Putamen (tissue), 1 donor: ENCODE results near the gene SH2D3C.

Experiments used
- DNase-seq: peaks from one replicate; pipeline ENCODE4 v3.0.0-alpha.2; 2016; ENCODE audit warnings: low spot score

Gene SH2D3C

GRCh38 chr9:127808347-127809001 lies 30.0 kb upstream of the SH2D3C start:
- no peak for DNase-seq

DNA sequence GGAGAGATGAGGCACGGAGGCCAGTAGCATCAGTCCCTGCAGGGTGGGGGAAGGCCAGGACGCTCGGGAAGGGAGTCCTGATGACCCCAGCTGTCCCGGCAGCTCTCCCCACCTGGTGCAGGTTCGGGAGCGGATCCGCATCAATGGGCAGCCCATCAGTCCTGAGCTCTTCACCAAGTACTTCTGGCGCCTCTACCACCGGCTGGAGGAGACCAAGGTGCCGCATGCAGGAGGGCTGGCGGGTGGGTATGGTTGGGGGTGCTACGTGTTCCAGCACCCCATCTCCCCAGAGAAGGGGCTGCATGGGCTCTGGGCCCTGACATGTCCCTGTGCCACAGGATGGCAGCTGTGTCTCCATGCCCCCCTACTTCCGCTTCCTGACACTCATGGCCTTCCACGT lies 28.4 kb upstream of the SH2D3C start:
- no peak for DNase-seq

GRCh38 chr9:127805620-127806019 lies 27.2 kb upstream of the SH2D3C start:
- DNase-seq = no peak

DNA sequence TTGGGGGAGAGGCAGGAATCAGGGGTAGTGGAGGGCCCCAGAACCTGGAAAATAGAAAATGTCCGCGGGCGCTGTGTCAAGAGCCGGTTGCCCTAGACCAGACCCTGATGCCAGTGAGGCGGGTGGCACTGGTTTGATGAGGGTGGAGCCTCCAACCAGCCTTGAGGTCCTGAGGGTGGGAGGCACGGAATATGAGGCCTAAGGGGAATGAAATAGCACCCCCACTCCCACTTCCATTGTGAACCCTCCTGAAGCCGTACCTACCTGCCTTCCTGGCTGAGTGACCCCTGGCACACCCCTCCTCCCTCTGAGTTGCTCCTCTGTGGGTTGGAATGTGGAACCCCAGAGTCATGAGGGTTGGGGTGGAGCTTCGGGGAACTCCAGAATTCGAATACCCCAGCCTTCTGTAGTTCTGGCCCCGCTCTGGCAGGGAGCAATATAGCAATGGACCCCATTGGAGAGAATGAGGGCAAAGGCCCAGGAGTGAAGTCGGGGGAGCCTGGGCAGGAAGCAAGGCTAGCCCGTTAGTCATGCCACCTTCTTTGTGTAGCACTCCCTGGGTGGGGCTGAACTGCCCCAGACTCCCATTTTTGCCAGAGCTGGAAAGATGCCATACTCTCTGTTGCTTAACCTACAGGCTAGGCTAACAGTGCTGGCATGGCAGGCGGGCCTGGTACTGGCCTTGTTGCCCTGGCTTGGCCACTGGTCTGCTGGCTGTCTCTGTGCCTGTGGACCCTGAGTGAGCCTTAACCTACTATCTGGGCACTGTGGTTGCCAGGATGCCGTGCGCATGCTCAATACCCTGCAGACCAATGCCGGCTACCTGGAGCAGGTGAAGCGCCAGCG lies 25.3 kb upstream of the SH2D3C start:
- no peak for DNase-seq

GRCh38 chr9:127802576-127803443 lies 24.3 kb upstream of the SH2D3C start, which contains the start of gene FPGS:
Gene FPGS, plus strand, starts transcription at chr9:127802882. Its CDS starts 43 bp downstream, at chr9:127802925.
- peak; percentile 82 for DNase-seq

DNA sequence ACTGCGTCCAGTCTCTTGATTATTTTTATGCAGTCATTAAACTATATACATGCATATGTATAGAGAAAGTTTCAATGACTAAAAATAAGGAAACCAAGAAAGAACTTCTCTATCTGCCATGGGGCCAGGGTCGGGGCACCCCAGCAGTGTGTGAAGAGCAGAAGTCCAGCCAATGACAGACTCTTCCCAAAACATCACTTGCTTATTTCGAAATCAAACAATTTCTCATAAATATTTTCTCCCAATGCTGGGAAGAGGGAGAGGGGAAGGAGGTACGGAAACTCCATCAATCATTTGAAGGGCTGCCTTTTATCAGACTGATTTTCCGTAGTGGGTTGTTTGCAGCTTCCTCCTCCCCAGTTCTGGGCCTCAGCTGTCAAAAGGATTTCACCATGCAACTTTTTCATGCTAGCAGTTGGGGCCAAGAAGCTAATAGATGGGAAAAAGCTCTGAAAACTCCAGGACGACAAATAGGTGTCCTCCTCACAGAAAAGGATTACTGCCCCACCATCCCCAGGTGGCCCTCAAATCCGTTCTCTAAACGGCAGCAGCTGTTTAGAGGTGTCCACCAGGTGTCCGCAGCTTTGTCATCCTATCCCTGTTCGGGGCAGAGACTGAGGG lies 23.6 kb upstream of the SH2D3C start:
- no peak for DNase-seq

DNA sequence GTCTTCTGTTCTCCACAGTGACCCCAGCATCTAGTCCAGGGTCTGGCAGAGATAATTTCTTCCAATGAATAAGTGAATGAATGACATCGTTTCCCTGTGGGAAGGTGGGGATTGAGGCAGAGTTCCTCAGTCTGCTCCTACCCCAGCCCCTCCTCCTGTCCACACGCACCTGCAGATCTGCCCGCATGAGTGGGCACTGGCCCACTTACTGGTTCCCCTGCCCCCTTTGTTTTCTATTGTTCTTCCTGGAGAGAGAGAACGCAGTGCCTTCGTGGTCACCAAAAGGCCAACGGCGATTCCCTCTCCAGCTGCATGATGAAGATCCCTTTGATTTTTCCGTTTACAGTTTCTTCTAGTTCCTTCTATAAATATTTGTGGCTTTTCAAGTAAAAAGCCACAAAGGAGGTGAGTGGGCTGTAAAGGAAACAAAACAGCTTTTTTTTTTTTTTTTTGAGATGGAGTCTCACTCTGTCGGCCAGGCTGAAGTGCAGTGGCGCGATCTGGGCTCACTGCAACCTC lies 18.4 kb upstream of the SH2D3C start:
- DNase-seq = no peak

DNA sequence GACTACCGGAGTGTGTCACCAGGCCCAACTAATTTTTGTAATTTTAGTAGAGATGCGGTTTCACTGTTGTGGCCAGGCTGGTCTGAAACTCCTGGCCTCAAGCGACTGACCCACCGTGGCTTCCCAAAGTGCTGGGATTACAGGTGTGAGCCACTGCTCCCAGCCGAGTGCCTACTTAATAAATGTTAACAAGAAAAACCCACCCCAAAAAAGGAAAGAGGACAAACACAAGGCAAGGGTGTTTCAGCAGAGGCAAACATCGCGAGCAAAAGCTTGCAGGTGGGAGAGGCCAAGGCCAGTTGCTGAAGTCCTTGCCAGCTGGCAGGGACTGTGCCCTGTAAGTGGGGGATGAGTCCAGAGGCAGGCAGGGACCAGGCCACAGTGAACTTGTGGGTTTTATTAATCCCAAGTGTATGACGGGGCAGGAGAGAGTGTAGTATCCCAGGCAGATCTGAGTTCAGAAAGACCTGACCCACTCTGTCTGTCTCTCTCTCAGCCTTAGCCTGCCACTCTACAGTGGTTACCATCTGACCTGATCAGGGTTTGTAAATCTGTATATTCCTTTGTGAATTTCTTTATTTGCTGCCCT lies 17.9 kb upstream of the SH2D3C start:
- DNase-seq = no peak

GRCh38 chr9:127794001-127794791 lies 15.7 kb upstream of the SH2D3C start:
- DNase-seq = no peak

DNA sequence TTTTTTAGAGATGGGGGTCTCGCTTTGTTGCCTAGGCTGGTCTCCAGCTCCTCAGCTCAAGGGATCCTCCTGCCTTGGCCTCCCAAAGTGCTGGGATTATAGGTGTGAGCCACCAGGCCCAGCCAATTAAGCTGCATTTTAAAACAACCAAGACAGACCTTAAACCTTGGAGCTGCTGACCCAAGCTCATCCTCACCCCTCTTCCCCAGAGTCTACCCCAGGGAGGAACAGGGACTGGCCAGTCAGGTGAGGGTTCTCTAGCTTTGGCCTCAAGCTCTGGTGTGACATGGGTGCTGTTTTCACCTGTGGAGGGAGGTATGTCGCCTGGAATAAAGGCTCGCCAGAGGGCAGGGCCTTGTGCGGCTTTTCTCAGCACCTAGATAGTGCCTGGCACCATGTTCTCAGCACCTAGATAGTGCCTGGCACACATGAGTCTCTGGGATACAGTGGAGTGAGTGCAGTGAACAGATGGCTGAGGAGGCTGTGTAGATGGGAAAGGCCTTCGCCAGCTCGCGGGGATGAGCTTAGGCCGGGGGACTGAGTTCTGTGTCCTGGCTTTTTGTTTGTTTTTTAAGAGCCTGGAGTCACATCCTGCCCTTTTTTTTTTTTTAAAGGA lies 14.7 kb upstream of the SH2D3C start:
- DNase-seq = no peak

DNA sequence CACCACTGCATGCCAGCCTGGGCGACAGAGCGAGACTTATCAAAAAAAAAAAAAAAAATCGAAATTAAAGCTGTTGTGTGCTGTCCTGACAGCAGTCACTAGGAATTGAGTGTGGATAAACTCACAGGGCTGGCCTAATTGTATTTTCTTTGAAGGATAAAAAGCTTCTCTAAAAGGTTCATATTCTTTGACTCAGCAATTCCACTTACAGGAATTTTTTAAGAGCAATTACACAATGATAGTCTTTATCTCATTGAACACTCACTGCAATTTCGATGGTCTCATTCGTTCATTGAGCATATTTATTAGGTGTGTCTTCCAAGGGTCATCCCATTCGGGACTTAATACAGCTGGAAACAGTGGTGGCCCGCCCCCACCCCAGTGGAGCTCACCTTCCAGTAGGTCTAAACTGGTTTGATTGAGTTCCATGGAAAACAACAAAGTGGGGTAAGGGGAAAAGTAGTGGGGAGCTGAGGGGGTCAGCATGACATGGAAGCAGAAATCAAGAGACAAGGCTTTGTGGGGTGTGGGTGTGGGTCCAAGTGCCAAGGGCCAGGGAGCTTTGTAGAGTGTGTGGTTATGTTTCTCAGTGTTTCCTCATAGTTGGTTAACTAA lies 14.1 kb upstream of the SH2D3C start:
- no peak for DNase-seq

DNA sequence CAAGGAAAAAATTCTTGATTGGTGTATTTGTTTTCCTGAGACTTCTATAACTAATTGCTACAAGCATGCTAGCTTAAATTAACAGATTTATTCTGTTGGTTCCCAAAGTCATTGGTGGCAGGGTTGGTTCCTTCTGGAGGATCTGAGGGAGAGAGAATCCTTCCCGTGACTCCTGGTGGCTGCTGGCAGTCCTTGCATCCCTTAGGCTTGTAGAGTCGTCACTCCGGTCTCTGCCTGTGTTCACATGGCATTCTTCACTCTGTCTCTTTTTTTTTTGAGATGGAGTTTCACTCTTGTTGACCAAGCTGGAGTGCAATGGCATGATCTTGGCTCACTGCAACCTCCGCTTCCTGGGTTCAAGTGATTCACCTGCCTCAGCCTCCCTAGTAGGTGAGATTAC lies 12.6 kb upstream of the SH2D3C start:
- DNase-seq = no peak

DNA sequence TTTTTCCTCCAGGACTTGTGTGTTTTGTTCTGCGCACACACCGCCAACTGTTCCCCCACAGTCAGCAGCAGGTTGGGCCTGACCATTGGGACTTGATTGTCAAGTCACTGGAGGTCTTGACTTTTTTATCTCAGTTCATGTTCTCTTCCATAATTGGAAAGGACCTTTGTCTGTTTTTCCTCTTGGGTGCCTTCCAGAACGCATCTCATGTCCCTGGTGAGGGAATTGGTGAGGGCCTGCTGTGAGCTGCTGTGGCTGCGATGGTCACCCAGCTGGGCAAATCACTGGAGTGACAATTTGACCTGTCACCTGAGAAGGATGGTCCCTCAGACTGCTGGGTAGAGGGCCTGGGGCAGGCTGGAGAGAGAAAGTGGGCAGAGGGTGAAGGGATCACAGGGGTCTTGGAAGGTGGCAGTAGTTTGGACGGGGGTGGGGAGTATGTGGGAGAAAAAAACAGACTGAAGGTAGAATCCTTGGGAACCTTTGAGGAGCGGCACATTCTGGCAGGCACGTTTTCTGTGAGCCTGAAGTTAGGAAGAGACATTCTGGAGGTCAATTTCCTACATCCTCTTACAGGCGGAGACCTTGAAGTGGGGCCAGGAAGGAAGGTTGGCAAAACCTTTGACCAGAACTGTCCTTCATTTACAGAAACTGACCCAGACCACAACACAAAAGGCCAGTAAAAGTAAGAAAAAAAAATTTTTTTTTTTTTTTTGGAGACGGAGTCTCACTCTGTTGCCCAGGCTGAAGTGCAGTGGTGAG lies 11.8 kb upstream of the SH2D3C start:
- DNase-seq = no peak

DNA sequence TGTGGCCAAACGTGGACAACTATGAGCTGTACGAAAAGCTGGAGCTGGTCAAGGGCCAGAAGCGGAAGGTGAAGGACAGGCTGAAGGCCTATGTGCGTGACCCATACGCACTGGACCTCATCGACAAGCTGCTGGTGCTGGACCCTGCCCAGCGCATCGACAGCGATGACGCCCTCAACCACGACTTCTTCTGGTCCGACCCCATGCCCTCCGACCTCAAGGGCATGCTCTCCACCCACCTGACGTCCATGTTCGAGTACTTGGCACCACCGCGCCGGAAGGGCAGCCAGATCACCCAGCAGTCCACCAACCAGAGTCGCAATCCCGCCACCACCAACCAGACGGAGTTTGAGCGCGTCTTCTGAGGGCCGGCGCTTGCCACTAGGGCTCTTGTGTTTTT lies 10.7 kb upstream of the SH2D3C start:
- no peak for DNase-seq

DNA sequence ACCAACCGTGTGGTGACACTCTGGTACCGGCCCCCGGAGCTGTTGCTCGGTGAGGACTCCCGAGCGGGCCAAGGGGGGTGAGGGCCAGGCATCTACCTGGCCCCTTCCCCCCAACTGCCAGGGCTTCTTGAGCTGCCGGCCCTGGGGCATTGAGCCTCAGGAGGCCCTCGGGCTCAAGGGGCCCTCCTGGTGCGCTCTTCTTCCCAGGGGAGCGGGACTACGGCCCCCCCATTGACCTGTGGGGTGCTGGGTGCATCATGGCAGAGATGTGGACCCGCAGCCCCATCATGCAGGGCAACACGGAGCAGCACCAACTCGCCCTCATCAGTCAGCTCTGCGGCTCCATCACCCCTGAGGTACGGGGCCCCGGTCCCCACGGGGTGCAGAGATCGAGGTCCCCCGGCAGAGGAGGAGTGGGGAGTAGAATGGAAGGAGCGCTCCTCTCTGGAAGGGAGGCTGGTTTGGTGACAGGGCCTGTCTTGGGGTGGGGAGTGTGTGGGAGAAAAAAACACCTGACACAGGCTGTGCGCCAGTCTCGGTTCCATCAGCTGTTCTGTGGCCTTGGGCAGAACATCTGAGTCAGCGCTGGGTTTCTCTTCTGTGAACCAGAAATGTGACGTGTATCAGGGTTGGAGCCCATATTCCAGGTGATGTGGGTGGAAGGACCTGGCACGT lies 10.0 kb upstream of the SH2D3C start:
- no peak for DNase-seq

- no peak for DNase-seq
Observed at GRCh38 chr9:127786773-127787104, 8.3 kb upstream of the SH2D3C start.

DNA sequence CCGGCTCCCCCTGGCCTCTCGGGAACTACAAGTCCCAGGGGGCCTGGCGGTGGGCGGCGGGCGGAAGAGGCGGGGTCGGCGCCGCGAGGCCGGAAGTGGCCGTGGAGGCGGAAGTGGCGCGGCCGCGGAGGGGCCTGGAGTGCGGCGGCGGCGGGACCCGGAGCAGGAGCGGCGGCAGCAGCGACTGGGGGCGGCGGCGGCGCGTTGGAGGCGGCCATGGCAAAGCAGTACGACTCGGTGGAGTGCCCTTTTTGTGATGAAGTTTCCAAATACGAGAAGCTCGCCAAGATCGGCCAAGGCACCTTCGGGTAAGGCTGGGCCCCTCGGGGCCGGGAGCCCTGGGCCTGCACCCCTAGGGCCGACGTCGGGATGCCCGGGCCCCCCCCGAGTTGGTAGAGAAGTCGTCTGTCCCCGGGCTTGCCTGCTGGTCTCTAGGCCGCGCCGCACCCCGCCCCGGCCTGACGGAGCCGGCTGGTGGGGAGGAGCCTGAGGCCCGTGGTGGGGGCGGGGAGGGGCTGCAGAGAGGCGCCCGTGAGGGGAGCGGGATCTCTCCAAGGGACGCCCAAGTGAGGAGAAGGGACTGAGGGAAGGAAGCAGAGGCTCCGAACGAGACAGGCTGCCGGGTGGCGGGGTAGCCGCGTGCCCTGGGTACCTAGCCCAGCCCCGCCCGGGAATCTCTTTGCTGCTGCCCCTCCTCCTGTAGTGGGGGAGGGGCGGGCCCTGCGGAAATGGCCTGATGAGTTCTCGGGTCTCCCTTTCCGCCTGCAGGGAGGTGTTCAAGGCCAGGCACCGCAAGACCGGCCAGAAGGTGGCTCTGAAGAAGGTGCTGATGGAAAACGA lies 7.7 kb upstream of the SH2D3C start, which contains the start of gene CDK9:
CDK9 (plus strand) TSS at position 102 of the 840 bp plus-strand sequence; CDS start at position 217, 115 bp downstream.
- peak; percentile 91 for DNase-seq
